Stomach (tissue), 4 donors: ENCODE data around the gene MYO1B.

ENCODE experiments used
- CTCF ChIP-seq, 7 experiments: fragments of 450-650 bp in 4 of 7; fragments of 200-600 bp in 3 of 7; sonication (generic) in 3 of 7; IDR thresholded peaks; one replicate each; pipeline ENCODE4 v1.5.1; 2016 to 2019; ENCODE audit warnings: antibody characterized with exemption in 7 of 7, control low read depth in 2 of 7, mild to moderate bottlenecking in 1 of 7
- EP300 ChIP-seq: sonication (generic); formaldehyde crosslinking; IDR thresholded peaks from one replicate; pipeline ENCODE4 v1.6.1; 2017; ENCODE audit warnings: antibody characterized with exemption
- POLR2A ChIP-seq, 4 donors: fragments of 450-650 bp; IDR thresholded peaks; one replicate each; pipeline ENCODE4 v1.6.1; 2016; ENCODE audit warnings: antibody characterized with exemption in 4 of 4, control low read depth in 2 of 4, mild to moderate bottlenecking in 1 of 4, moderate library complexity in 1 of 4
- POLR2AphosphoS5 ChIP-seq, 3 donors: sonication (generic); formaldehyde crosslinking; IDR thresholded peaks; one replicate each; pipeline ENCODE4 v1.6.1; 2016; ENCODE audit warnings: antibody characterized with exemption in 3 of 3

GRCh38 chr2:191218292-191218898 lies 26.8 kb upstream of the MYO1B start:
- TF ChIP-seq CTCF (IDR thresholded peaks at IDR 0.05) (peak in 5 of 7 experiments; percentile 36 to 58 (median 54)), POLR2AphosphoS5 (IDR thresholded peaks at IDR 0.05) (no peak), POLR2A (IDR thresholded peaks at IDR 0.05) (no peak), EP300 (no peak)
